ENCODE results near the gene SKIDA1. TPM values are rescaled to one million over a fixed set of nuclear protein-coding genes. Genes with fewer than 3 reads are reported as not detected.

The SKIDA1 gene
- total and polyA plus RNA-seq, 2 donors from 2014 or later: 0.71 to 2.9 TPM

GRCh38 chr10:21514818-21515351 lies 10.6 kb downstream of the SKIDA1 start:
- peak in 3 of 5 donors; percentile 47 to 77 (median 66) for DNase-seq
- Histone ChIP-seq H3K27me3 (ENCODE audit: control insufficient read depth, insufficient read depth, low read length) (no peaks in the 10 kb centered on the region), H3K4me1 (ENCODE audit: control insufficient read depth in 2 of 3, insufficient read depth in 2 of 3, low read depth in 1 of 3, low read length in 3 of 3) (peaks cover 0 to 4% (median 2%) of the 10 kb centered on the region in 3 donors), H3K27ac (ENCODE audit: low read depth in 2 of 2, low read length in 2 of 2) (peak overlapping the region in 1 of 2 donors; percentile 26), H3K4me3 (ENCODE audit: low read length in 3 of 3) (peak overlapping the region; percentile 53 to 87 (median 69)), H3K36me3 (ENCODE audit: control insufficient read depth in 2 of 3, insufficient read depth in 3 of 3, low read length in 3 of 3) (no peaks in the 10 kb centered on the region), H3K9ac (ENCODE audit: low read length in 3 of 3) (peak overlapping the region in 2 of 3 donors; percentile 69 to 70), H3K9me3 (ENCODE audit: control insufficient read depth in 2 of 3, insufficient read depth in 1 of 3, low read length in 3 of 3) (no peaks in the 10 kb centered on the region)
- intact Hi-C loops (cut with DNase I): no loop called here
- FAIRE-seq: no peak
- TF ChIP-seq CTCF (IDR thresholded peaks at IDR 0.05; ENCODE audit: borderline replicate concordance, extremely low read depth, insufficient read depth): no peak

- H3K4me3 ChIP-seq (ENCODE audit: low read length in 3 of 3): peak overlapping the region; percentile 53 to 87 (median 69)
- H3K36me3 ChIP-seq (ENCODE audit: control insufficient read depth in 2 of 3, insufficient read depth in 3 of 3, low read length in 3 of 3): no peaks in the 10 kb centered on the region
- H3K9me3 ChIP-seq (ENCODE audit: control insufficient read depth in 2 of 3, insufficient read depth in 1 of 3, low read length in 3 of 3): no peaks in the 10 kb centered on the region
- no peak for FAIRE-seq
- DNase-seq: peak in 1 of 5 donors; percentile 82
- intact Hi-C loops (cut with DNase I): no loop called here
- peaks cover 0 to 4% (median 2%) of the 10 kb centered on the region in 3 donors for H3K4me1 ChIP-seq (ENCODE audit: control insufficient read depth in 2 of 3, insufficient read depth in 2 of 3, low read depth in 1 of 3, low read length in 3 of 3)
- H3K27ac ChIP-seq (ENCODE audit: low read depth in 2 of 2, low read length in 2 of 2): no peak overlapping the region
- no peak for TF ChIP-seq CTCF (IDR thresholded peaks at IDR 0.05; ENCODE audit: borderline replicate concordance, extremely low read depth, insufficient read depth)
- H3K9ac ChIP-seq (ENCODE audit: low read length in 3 of 3): peak overlapping the region in 2 of 3 donors; percentile 7 to 70
- H3K27me3 ChIP-seq (ENCODE audit: control insufficient read depth, insufficient read depth, low read length): no peaks in the 10 kb centered on the region
These were observed 11.2 kb downstream of the SKIDA1 start for GRCh38 chr10:21514129-21514817.

- no peak for TF ChIP-seq CTCF (IDR thresholded peaks at IDR 0.05; ENCODE audit: borderline replicate concordance, extremely low read depth, insufficient read depth)
- no peaks in the 10 kb centered on the region for H3K27me3 ChIP-seq (ENCODE audit: control insufficient read depth, insufficient read depth, low read length)
- intact Hi-C loops (cut with DNase I): no loop called here
- H3K4me1 ChIP-seq (ENCODE audit: control insufficient read depth in 2 of 3, insufficient read depth in 2 of 3, low read depth in 1 of 3, low read length in 3 of 3): peaks cover 0 to 4% (median 4%) of the 10 kb centered on the region in 3 donors
- no peak for FAIRE-seq
- H3K4me3 ChIP-seq (ENCODE audit: low read length in 3 of 3): peak overlapping the region in 2 of 3 donors; percentile 37 to 69
- no peak for DNase-seq
- H3K9me3 ChIP-seq (ENCODE audit: control insufficient read depth in 2 of 3, insufficient read depth in 1 of 3, low read length in 3 of 3): no peaks in the 10 kb centered on the region
- H3K27ac ChIP-seq (ENCODE audit: low read depth in 2 of 2, low read length in 2 of 2): no peak overlapping the region
- H3K9ac ChIP-seq (ENCODE audit: low read length in 3 of 3): peak overlapping the region in 1 of 3 donors; percentile 1
- no peaks in the 10 kb centered on the region for H3K36me3 ChIP-seq (ENCODE audit: control insufficient read depth in 2 of 3, insufficient read depth in 3 of 3, low read length in 3 of 3)
These were observed 12.1 kb downstream of the SKIDA1 start for GRCh38 chr10:21513405-21513788.

All from kidney (tissue), 14 donors.